Measurements from ENCODE around the gene MCRIP2.

The MCRIP2 gene

DNA sequence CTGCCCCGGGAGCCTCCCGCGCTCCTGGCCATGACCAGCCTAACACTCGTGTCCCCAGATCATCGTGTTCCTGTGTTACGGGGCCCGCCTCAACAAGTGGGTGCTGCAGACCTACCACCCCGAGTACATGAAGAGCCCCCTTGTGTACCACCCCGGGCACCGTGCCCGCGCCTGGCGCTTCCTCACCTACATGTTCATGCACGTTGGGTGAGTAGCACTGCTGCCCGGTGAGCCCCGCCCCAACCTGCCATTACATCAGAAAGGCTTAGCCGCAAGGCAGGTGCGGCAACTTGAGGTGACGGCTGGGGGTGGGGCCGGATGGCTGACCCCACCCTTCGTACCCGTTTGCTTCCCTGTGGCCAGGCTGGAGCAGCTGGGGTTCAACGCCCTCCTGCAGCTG is 35.3 kb downstream of the MCRIP2 start:
- H3K9me3 ChIP-seq (ENCODE audit: insufficient read depth, low read depth, low read length), result no peaks in the 10 kb centered on the region
- H3K4me1 ChIP-seq (ENCODE audit: insufficient read depth, low read length), result peaks cover 3% of the 10 kb centered on the region; the same call in 1 of the 2 replicates
- H3K4me3 ChIP-seq (ENCODE audit: low read length), result no peak overlapping the region
- peaks cover 15% of the 10 kb centered on the region; the same call in 1 of the 2 replicates for H3K27me3 ChIP-seq (ENCODE audit: insufficient read depth, low read length)
- H3K27ac ChIP-seq (ENCODE audit: low read length), result no peak overlapping the region
- peaks cover 27% of the 10 kb centered on the region for H3K36me3 ChIP-seq (ENCODE audit: insufficient read depth, low read depth, low read length)
- H3K9ac ChIP-seq (ENCODE audit: low read depth, low read length), result no peak overlapping the region

DNA sequence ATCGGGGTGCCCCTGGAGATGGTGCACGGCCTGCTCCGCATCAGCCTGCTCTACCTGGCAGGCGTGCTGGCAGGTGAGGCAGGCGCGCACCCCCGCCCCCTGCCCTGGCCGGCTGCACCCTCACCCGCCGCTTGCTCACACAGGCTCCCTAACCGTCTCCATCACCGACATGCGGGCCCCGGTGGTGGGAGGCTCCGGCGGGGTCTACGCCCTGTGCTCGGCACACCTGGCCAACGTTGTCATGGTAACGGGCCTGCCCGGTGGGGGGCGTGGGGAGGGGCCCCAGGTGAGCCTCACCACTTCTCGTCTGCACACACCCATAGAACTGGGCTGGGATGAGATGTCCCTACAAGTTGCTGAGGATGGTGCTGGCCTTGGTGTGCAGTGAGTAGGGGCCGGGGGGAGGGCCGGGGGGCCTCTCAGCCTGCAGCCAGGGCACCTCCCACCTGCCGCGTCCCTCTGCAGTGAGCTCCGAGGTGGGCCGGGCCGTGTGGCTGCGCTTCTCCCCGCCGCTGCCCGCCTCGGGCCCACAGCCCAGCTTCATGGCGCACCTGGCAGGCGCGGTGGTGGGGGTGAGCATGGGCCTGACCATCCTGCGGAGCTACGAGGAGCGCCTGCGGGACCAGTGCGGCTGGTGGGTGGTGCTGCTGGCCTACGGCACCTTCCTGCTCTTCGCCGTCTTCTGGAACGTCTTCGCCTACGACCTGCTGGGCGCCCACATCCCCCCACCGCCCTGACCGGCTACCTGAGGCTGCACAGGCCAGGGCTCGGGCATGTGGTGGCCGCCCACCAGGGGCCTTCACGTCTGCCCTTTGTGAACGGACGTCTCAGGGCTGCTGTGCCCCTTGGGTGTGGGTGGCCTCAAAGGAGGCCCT is 35.9 kb downstream of the MCRIP2 start:
- Histone ChIP-seq H3K9ac (ENCODE audit: low read depth, low read length) (no peak overlapping the region), H3K27ac (ENCODE audit: low read length) (no peak overlapping the region), H3K9me3 (ENCODE audit: insufficient read depth, low read depth, low read length) (no peaks in the 10 kb centered on the region), H3K27me3 (ENCODE audit: insufficient read depth, low read length) (peaks cover 15% of the 10 kb centered on the region; the same call in 1 of the 2 replicates), H3K4me3 (ENCODE audit: low read length) (no peak overlapping the region), H3K36me3 (ENCODE audit: insufficient read depth, low read depth, low read length) (peaks cover 27% of the 10 kb centered on the region), H3K4me1 (ENCODE audit: insufficient read depth, low read length) (peaks cover 3% of the 10 kb centered on the region; the same call in 1 of the 2 replicates)

DNA sequence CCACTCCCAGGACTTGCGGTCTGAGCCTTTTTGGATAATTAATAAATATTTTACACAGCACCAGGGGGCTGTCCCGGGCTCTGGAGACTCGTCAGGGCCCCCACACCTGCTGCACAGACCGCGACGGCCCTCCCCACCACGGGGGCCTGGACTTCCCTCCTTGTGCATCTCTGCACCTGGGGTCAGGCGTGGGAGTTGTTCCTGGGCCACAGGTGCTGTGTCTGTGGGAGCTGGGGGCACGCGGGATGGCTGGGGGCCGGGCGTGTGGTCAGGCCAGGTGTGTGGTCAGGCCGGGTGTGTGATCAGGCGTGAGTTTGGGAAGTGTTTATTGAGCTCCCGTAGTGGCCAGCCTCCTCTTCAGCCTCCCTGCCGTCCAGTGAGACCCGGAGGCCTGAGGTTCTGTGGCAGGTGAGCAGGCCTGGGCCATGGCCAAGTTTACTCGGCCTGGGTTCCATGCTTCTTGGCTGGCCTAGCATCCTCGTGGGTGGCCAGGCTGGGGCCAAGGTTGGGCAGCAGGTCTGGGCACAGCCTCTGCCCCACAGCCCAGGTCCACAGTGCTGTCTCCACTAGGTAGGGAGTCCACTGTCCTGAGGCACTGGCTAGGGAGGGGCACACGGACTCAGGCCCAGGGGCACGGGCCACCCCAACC is 36.7 kb downstream of the MCRIP2 start:
- H3K4me3 ChIP-seq (ENCODE audit: low read length), result no peak overlapping the region
- H3K9me3 ChIP-seq (ENCODE audit: insufficient read depth, low read depth, low read length), result no peaks in the 10 kb centered on the region
- H3K27me3 ChIP-seq (ENCODE audit: insufficient read depth, low read length), result peaks cover 15% of the 10 kb centered on the region; the same call in 1 of the 2 replicates
- H3K27ac ChIP-seq (ENCODE audit: low read length), result no peak overlapping the region
- H3K4me1 ChIP-seq (ENCODE audit: insufficient read depth, low read length), result peaks cover 3% of the 10 kb centered on the region; the same call in 1 of the 2 replicates
- H3K9ac ChIP-seq (ENCODE audit: low read depth, low read length), result no peak overlapping the region
- peaks cover 26% of the 10 kb centered on the region for H3K36me3 ChIP-seq (ENCODE audit: insufficient read depth, low read depth, low read length)

DNA sequence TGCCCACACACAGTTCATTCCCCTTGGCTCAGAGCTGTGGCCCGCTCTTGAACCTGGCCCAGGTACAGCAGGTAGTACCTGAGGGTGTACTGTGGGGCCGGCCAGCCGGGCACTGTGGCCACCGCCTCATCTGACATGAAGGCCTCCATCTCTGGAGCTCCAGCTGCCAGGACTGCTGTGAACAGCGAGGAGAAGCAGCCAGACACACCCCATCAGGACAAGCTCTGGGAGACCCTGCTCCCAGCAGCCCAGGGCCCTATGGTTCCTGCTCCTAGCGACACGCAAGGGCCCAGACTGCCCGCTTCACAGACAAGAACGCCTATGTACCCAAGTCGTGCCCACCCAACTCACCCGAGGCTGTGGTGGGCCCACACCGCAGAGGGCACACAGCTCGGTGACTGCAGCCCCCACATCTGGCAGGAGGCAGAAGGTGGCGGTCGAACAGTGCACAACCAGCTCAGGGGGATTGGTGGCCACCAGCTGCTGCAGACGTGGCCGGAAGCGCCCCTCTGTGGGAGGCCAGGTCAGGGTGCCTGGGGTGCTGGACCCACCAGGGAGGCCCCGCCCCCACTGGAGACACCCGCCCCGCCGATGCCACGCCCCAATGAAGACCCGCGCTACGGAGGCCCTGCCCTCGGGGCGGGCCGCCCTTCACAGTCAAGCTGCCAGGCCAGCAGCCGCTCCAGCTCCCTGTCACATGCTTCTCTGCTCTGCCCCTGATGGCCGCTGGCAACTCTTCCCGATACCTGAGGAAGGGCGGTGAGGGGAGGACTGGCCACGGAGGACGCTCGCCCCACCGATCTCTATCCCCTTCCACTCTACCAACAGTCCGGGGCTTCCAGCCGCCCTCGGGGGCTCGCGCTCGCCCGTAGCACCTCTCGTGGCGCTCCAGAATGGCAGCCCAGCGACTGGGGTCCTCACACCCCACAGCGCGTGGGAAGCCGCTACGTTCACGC is 37.5 kb downstream of the MCRIP2 start:
- Histone ChIP-seq H3K27me3 (ENCODE audit: insufficient read depth, low read length) (peaks cover 15% of the 10 kb centered on the region; the same call in 1 of the 2 replicates), H3K4me1 (ENCODE audit: insufficient read depth, low read length) (peaks cover 3% of the 10 kb centered on the region; the same call in 1 of the 2 replicates), H3K9me3 (ENCODE audit: insufficient read depth, low read depth, low read length) (no peaks in the 10 kb centered on the region), H3K27ac (ENCODE audit: low read length) (no peak overlapping the region), H3K36me3 (ENCODE audit: insufficient read depth, low read depth, low read length) (peaks cover 19% of the 10 kb centered on the region), H3K4me3 (ENCODE audit: low read length) (peak overlapping the region; percentile 73), H3K9ac (ENCODE audit: low read depth, low read length) (no peak overlapping the region)

DNA sequence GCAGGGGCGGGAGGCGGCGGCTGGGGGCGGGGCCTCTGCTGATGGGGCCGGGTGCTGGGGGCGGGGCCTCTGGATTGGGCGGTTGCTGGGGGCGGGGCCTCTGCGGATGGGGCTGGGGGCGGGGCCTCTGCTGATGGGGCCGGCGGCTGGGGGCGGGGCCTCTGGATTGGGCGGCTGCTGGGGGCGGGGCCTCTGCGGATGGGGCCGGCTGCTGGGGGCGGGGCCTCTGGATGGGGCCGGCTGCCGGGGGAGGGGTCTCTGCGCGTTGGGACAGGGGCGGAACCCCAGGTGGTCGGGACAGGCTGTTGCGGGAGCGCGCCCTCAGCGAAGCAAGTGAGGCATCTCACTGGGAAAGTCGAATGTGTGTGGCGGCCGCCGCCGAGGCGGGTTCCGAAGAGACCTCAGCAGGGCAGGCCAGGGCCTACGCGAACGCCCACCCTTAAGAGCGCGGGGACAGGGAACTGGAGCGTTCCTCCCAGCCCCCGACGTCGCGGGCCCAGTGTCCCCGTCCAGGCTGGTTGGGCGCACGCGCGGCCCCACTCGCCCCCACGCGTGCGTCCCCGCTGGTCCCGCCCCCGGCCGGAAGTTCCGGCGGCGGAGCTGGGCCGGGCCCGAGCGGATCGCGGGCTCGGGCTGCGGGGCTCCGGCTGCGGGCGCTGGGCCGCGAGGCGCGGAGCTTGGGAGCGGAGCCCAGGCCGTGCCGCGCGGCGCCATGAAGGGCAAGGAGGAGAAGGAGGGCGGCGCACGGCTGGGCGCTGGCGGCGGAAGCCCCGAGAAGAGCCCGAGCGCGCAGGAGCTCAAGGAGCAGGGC is 38.4 kb downstream of the MCRIP2 start, which contains the start of gene STUB1:
TSS of gene STUB1 (plus strand) at position 597 of the 811 bp plus-strand sequence. CDS start at position 713, 116 bp downstream.
- Histone ChIP-seq H3K36me3 (ENCODE audit: insufficient read depth, low read depth, low read length) (peaks cover 19% of the 10 kb centered on the region), H3K4me1 (ENCODE audit: insufficient read depth, low read length) (no peaks in the 10 kb centered on the region; the same call in 1 of the 2 replicates), H3K9me3 (ENCODE audit: insufficient read depth, low read depth, low read length) (no peaks in the 10 kb centered on the region), H3K27ac (ENCODE audit: low read length) (no peak within 1 kb of the TSS), H3K4me3 (ENCODE audit: low read length) (peak within 1 kb of the TSS; percentile 90), H3K9ac (ENCODE audit: low read depth, low read length) (peak within 1 kb of the TSS; percentile 80; the same call in 1 of the 2 replicates), H3K27me3 (ENCODE audit: insufficient read depth, low read length) (peaks cover 12% of the 10 kb centered on the region; the same call in 1 of the 2 replicates)

DNA sequence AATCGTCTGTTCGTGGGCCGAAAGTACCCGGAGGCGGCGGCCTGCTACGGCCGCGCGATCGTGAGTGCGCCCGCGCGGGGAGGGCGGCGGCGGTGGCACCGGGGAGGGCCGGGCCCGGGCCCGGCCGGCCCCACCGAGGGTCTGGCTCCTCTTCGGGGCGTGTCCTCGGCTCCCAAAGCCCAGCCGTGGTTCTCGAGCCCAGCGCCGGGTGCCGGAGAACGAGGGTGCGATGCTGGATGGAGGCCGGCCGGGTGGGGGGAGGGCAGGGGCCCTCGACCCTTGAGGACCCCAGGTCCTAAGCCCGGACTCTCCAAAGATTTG is 39.0 kb downstream of the MCRIP2 start:
- H3K9ac ChIP-seq (ENCODE audit: low read depth, low read length), result peak overlapping the region; percentile 80; the same call in 1 of the 2 replicates

DNA sequence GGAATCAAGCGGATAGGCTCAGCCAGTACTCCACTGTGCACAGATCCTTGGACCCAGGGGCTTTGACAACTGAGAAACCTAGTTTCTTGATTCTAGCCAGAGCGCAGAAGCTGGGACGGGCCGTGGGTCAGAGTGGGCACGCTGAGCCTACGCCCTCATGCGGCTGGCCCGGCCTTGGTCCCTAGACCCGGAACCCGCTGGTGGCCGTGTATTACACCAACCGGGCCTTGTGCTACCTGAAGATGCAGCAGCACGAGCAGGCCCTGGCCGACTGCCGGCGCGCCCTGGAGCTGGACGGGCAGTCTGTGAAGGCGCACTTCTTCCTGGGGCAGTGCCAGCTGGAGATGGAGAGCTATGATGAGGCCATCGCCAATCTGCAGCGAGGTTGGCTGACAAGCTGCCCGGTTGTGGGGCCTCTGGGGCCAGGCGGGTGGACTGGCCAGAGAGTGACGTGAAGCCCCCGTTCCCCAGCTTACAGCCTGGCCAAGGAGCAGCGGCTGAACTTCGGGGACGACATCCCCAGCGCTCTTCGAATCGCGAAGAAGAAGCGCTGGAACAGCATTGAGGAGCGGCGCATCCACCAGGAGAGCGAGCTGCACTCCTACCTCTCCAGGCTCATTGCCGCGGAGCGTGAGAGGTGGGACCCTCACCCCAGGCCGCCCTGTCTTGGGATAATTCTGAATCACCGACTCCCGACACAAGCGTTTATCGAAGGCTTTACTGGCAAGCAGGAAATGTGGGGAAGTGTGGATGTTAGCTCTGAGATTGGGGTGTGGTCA is 39.5 kb downstream of the MCRIP2 start:
- no peaks in the 10 kb centered on the region for H3K9me3 ChIP-seq (ENCODE audit: insufficient read depth, low read depth, low read length)
- peak overlapping the region; percentile 90 for H3K4me3 ChIP-seq (ENCODE audit: low read length)
- H3K27me3 ChIP-seq (ENCODE audit: insufficient read depth, low read length), result peaks cover 3% of the 10 kb centered on the region; the same call in 1 of the 2 replicates
- H3K36me3 ChIP-seq (ENCODE audit: insufficient read depth, low read depth, low read length), result peaks cover 19% of the 10 kb centered on the region
- H3K27ac ChIP-seq (ENCODE audit: low read length), result no peak overlapping the region
- peak overlapping the region; percentile 80; the same call in 1 of the 2 replicates for H3K9ac ChIP-seq (ENCODE audit: low read depth, low read length)
- H3K4me1 ChIP-seq (ENCODE audit: insufficient read depth, low read length), result no peaks in the 10 kb centered on the region

More for the DNA sequence above, 39.0 kb downstream of the MCRIP2 start:
- no peak overlapping the region for H3K27ac ChIP-seq (ENCODE audit: low read length)
- peaks cover 19% of the 10 kb centered on the region for H3K36me3 ChIP-seq (ENCODE audit: insufficient read depth, low read depth, low read length)
- no peaks in the 10 kb centered on the region for H3K9me3 ChIP-seq (ENCODE audit: insufficient read depth, low read depth, low read length)
- H3K27me3 ChIP-seq (ENCODE audit: insufficient read depth, low read length), result peaks cover 8% of the 10 kb centered on the region; the same call in 1 of the 2 replicates
- H3K4me3 ChIP-seq (ENCODE audit: low read length), result peak overlapping the region; percentile 90
- H3K4me1 ChIP-seq (ENCODE audit: insufficient read depth, low read length), result no peaks in the 10 kb centered on the region

DNA sequence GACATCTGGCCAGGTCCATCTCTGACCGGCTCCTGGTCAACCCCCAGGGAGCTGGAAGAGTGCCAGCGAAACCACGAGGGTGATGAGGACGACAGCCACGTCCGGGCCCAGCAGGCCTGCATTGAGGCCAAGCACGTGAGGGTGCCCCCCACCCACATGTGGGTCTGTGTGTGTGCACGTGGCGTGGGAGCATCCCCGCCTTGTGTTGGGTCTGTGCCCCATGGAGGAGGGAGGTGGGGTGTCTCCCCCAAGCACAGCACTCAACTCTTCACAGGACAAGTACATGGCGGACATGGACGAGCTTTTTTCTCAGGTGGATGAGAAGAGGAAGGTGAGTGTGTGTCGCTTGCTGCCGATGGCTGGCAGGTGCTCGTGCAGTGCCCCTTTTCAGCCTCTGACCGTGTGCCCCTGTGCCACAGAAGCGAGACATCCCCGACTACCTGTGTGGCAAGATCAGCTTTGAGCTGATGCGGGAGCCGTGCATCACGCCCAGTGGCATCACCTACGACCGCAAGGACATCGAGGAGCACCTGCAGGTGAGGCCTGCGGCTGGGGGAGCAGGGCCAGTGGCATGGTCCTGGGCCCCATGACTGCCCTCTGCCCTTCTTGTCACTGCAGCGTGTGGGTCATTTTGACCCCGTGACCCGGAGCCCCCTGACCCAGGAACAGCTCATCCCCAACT is 40.3 kb downstream of the MCRIP2 start:
- Histone ChIP-seq H3K4me1 (ENCODE audit: insufficient read depth, low read length) (no peaks in the 10 kb centered on the region), H3K27ac (ENCODE audit: low read length) (no peak overlapping the region), H3K9me3 (ENCODE audit: insufficient read depth, low read depth, low read length) (no peaks in the 10 kb centered on the region), H3K4me3 (ENCODE audit: low read length) (peak overlapping the region; percentile 90; the same call in 1 of the 2 replicates), H3K27me3 (ENCODE audit: insufficient read depth, low read length) (no peaks in the 10 kb centered on the region), H3K9ac (ENCODE audit: low read depth, low read length) (no peak overlapping the region; the same call in 1 of the 2 replicates), H3K36me3 (ENCODE audit: insufficient read depth, low read depth, low read length) (peaks cover 19% of the 10 kb centered on the region)

DNA sequence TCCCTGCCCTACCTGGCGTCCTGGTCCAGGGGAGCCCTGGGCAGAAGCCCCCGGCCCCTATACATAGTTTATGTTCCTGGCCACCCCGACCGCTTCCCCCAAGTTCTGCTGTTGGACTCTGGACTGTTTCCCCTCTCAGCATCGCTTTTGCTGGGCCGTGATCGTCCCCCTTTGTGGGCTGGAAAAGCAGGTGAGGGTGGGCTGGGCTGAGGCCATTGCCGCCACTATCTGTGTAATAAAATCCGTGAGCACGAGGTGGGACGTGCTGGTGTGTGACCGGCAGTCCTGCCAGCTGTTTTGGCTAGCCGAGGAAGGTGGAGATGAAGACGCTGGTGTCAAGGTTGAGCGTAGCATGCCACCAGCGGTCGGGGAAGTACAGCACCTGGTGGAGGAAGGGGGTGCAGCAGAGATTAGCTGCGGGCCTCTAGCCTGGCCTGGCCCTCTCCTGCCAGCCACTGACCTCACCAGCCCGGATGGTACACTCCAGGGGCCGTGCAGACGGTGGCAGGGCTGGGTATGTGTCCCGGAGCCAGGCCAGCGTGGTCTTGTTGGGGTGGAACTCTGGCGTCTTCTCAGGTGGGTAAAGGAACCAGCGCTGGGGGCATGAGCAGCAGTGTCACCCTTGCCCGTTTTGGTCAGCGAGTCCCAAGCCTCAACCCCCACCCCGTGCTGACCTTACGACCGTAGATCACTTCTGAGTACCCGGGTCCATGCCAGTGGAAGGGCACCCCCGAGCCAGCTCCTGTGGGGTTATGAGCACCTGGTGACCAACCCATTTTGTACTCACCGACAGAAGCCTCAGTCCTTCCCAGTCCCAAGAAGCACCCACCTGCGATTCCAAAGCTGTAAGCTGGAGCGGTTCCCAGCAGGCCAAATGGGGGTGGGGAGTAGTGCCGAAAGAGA is 41.1 kb downstream of the MCRIP2 start:
- Histone ChIP-seq H3K4me1 (ENCODE audit: insufficient read depth, low read length) (no peaks in the 10 kb centered on the region), H3K36me3 (ENCODE audit: insufficient read depth, low read depth, low read length) (peaks cover 19% of the 10 kb centered on the region), H3K4me3 (ENCODE audit: low read length) (peak overlapping the region; percentile 74), H3K27ac (ENCODE audit: low read length) (no peak overlapping the region), H3K27me3 (ENCODE audit: insufficient read depth, low read length) (no peaks in the 10 kb centered on the region), H3K9me3 (ENCODE audit: insufficient read depth, low read depth, low read length) (no peaks in the 10 kb centered on the region), H3K9ac (ENCODE audit: low read depth, low read length) (no peak overlapping the region)
